A673 (cell line): ENCODE results near the gene UTF1.

Experiments used
- EZH2 ChIP-seq: fragments of 200-600 bp; sonication (generic); IDR thresholded peaks from 2 replicates; pipeline ENCODE4 v1.6.1; 2017; ENCODE audit warnings: borderline replicate concordance, low read depth, mild to moderate bottlenecking, mixed read lengths, antibody characterized with exemption, low read length; ENCODE audit not compliant: poor library complexity, severe bottlenecking
- TF ChIP-seq, protein P1 (sequence below): fragments of 300-800, 200-600 bp; sonication (generic); conservative IDR thresholded peaks from 2 replicates; pipeline ENCODE4 v1.5.1; 2017; ENCODE audit warnings: low read depth, mild to moderate bottlenecking, antibody characterized with exemption, low read length, moderate library complexity, mixed read lengths

GRCh38 chr10:133249094-133249780, 19.2 kb downstream of the UTF1 start:
- TF ChIP-seq, protein P1, sequence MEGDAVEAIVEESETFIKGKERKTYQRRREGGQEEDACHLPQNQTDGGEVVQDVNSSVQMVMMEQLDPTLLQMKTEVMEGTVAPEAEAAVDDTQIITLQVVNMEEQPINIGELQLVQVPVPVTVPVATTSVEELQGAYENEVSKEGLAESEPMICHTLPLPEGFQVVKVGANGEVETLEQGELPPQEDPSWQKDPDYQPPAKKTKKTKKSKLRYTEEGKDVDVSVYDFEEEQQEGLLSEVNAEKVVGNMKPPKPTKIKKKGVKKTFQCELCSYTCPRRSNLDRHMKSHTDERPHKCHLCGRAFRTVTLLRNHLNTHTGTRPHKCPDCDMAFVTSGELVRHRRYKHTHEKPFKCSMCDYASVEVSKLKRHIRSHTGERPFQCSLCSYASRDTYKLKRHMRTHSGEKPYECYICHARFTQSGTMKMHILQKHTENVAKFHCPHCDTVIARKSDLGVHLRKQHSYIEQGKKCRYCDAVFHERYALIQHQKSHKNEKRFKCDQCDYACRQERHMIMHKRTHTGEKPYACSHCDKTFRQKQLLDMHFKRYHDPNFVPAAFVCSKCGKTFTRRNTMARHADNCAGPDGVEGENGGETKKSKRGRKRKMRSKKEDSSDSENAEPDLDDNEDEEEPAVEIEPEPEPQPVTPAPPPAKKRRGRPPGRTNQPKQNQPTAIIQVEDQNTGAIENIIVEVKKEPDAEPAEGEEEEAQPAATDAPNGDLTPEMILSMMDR: no peak
- TF ChIP-seq EZH2: no peak
